ENCODE measurements around the gene TANGO6.

GRCh38 chr16:69114346-69114975 lies 271.1 kb downstream of the TANGO6 start:
- TF ChIP-seq POLR2A (IDR thresholded peaks at IDR 0.05; ENCODE audit: low read length) (no peak), GATA1 (IDR thresholded peaks at IDR 0.05; ENCODE audit: low read depth, low read length) (no peak)
